Fibroblast of the aortic adventitia (primary cell): ENCODE results near the gene AUTS2. TPM values are rescaled to one million over a fixed set of nuclear protein-coding genes. Genes with fewer than 3 reads are reported as not detected.

Experiments
- DNase-seq: peaks from one replicate; pipeline ENCODE4 v3.0.0-alpha.2; 2010; ENCODE audit warnings: low read depth
- H3K4me3 ChIP-seq: 2 replicates; pipeline ENCODE4 v1.5.1; 2011; ENCODE audit warnings: low read depth, mild to moderate bottlenecking, control low read depth, low read length, moderate library complexity
- total RNA-seq: library from RNA; depleted of rRNA; stranded (reverse); fragments of >200 nt; gene quantifications from 2 replicates; pipeline ENCODE4 v1.2.3, GENCODE V29; 2012; ENCODE audit warnings: low replicate concordance
- TF ChIP-seq, protein P1 (sequence below): IDR thresholded peaks from 2 replicates; pipeline ENCODE4 v1.5.1; 2011; ENCODE audit warnings: mild to moderate bottlenecking, low read length, control low read depth, inconsistent platforms; ENCODE audit not compliant: insufficient read depth

The AUTS2 gene
- total RNA-seq, 1 donor, result 10.7 TPM

DNA sequence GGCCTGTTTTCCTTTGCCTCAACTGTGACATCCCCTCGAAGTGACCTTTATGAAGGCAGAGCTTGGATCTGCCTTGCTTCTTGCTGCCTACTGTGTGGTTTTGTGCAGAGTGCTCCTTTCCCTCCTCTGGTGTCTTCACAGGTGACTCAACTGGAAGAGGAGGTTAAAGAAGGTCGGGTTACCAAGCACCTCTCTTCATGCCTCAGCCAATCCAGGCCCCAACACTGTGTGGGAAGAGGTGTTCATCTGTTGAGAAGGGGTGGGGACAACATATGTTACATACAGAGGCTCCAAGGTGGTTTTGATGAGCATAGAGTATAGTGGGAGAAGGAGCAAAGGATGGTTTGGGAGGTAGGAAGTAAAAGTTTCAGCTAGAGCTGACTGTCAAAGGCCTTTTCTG is 155.7 kb downstream of the AUTS2 start:
- no peak for DNase-seq
- TF ChIP-seq, protein P1, sequence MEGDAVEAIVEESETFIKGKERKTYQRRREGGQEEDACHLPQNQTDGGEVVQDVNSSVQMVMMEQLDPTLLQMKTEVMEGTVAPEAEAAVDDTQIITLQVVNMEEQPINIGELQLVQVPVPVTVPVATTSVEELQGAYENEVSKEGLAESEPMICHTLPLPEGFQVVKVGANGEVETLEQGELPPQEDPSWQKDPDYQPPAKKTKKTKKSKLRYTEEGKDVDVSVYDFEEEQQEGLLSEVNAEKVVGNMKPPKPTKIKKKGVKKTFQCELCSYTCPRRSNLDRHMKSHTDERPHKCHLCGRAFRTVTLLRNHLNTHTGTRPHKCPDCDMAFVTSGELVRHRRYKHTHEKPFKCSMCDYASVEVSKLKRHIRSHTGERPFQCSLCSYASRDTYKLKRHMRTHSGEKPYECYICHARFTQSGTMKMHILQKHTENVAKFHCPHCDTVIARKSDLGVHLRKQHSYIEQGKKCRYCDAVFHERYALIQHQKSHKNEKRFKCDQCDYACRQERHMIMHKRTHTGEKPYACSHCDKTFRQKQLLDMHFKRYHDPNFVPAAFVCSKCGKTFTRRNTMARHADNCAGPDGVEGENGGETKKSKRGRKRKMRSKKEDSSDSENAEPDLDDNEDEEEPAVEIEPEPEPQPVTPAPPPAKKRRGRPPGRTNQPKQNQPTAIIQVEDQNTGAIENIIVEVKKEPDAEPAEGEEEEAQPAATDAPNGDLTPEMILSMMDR, result no peak
- H3K4me3 ChIP-seq, result no peak overlapping the region

DNA sequence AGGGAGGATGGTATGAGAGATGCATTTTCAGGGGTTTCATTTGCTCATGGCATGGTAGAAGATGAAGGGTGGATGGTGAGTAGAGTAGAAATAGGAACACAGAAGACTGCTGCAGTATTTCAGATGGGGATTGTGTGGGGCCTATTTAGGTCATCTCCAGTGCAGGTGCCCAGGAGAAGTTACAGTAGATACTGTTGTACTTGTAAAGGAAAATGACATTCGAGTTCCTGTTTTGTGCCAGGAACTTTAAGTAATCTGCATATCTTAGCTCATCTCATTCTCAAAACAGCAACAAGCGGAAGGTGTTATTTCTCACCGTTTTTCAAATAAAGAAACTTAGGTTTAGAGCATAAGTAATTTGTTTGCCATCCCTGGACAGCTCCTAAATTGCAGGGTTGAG is 156.2 kb downstream of the AUTS2 start:
- TF ChIP-seq, protein P1, result no peak
- no peak overlapping the region for H3K4me3 ChIP-seq
- no peak for DNase-seq

DNA sequence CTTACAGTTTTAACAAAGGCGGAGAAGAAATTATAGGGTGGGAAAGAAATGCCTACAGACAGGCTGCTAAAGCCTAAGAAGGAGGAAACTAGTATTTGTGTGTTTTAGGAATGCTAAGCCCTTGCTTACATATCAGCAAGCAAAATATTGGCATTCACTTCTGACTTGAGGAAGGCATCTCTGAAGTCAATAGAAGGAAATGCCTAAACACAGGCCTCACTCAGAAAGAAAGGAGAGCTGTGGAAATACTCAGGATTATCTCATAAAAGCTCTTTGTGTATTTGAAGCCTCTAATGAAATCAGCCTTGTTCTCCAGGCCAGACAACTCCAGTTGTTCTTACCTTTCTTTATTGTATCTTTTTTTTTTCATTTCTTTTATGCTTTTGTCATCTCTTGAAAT is 158.0 kb downstream of the AUTS2 start:
- no peak overlapping the region for H3K4me3 ChIP-seq
- peak; percentile 72 for DNase-seq
- TF ChIP-seq, protein P1, result no peak

DNA sequence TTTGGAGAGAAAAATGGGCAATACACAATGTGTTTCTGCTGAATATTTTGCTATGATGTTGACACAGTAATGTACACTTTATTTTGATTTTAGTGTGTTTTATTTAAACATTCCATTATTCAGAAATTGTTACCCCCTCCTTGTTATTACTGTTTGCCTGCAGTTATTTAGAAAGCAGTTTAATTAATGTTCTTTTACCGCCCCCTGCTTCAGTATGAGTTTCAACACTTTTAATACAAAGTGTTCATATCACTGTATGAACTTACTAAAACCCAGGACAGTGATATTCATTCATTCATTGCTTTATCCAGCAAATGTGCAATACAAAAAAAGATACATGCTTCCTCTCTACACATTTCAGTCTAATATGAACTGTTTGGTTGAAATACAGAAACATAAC is 159.3 kb downstream of the AUTS2 start:
- TF ChIP-seq, protein P1, result no peak
- no peak overlapping the region for H3K4me3 ChIP-seq
- DNase-seq, result no peak

DNA sequence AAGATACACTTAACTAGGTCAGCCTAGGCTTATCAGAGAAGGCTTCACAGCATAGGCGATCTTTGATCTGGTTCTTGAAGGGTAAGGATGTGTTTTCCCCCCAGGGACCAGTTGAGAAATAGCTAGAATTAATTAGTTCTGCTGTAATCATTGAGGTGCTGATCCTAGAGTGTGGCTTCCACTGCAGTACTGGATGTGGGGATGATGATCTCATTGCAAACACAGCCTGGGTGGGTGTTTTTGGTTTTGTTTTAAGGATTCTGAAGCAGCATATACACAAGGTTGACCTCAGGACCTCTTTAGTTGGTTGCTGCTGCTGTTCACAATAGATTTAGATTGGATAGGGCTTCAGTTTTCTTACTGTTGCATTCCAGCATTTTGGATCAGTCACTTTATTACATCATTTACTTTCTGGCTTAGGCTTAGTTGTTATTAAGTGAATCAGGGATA is 159.7 kb downstream of the AUTS2 start:
- H3K4me3 ChIP-seq, result no peak overlapping the region
- DNase-seq, result peak; percentile 74
- TF ChIP-seq, protein P1, result no peak

DNA sequence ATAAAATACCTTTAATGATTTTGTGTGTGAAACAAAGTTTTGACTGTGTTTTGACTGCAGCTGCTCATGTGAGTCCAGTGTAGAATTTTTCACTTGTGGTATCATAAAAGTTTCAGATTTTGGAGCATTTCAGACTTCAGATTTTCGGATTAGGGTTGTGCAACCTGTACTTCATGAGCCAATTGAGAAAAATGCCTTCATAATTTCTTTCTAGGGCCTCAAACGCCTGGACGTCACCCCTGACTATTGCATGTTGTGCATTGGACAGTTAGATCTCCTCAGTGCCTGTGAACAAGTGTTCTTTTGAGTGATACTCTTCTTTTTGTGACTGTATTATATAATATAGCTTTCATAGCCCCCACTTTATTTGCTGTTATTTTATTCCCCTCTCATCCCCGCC is 161.1 kb downstream of the AUTS2 start:
- no peak for DNase-seq
- H3K4me3 ChIP-seq, result no peak overlapping the region
- TF ChIP-seq, protein P1, result no peak

DNA sequence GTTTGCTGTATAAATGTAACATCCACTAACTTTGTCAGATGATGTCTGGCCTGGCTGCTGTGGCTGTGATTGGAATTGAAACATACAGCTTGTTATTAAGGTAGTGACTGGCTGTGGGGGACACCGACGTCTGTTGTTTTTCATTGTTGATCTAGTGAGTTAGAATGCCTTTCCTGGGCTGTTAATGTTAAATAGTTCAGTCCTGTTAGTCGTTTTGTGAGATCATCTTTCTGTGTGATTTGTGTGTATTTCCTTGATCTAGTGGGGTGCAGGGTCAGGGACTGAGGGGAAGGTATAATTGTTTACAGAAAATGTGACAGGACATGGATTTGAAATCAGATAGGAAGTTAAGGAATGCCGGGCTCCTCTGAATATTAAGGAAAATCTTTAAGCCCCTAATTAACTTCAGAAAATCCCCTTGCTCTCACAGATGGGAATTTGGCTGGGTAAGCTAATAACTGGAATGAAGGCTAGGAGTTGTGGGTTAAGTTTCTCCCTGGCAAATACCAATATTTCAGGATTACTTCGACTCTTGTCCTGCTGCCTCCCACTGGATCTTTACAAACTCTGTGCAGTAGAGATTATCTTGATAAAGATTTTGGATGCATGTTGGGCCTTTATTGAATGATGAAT is 163.1 kb downstream of the AUTS2 start:
- DNase-seq, result no peak
- TF ChIP-seq, protein P1, result no peak
- H3K4me3 ChIP-seq, result no peak overlapping the region
